RWPE1 (cell line): ENCODE results near the gene JPT1.
A peak's percentile ranks its signal among the peaks of the same experiment; 100 is the strongest.

Experiments
- CTCF ChIA-PET: fragments of 350-600 bp; sonication (Branson Sonifier 250); formaldehyde crosslinking; extraction: SDS; loops from one replicate; lab custom pipeline; 2021; lab: Yijun Ruan, JAX
- POLR2A ChIA-PET: fragments of 400-600 bp; formaldehyde crosslinking; extraction: SDS; loops from one replicate; lab custom pipeline; 2020; ENCODE audit warnings: antibody characterized with exemption; ENCODE audit not compliant: low non-redundant PET; lab: Yijun Ruan, JAX
- DNase-seq: peaks from one replicate; pipeline ENCODE4 v3.0.0; 2012; ENCODE audit warnings: low spot score
- H3K27ac ChIP-seq: fragments of 450-650 bp; 2 replicates; pipeline ENCODE4 v1.5.1; 2017
- TF ChIP-seq, protein P1 (sequence below): fragments of 450-650 bp; conservative IDR thresholded peaks from 2 replicates; pipeline ENCODE4 v1.5.1; 2017; ENCODE audit warnings: low read depth, mild to moderate bottlenecking

Gene JPT1

DNA sequence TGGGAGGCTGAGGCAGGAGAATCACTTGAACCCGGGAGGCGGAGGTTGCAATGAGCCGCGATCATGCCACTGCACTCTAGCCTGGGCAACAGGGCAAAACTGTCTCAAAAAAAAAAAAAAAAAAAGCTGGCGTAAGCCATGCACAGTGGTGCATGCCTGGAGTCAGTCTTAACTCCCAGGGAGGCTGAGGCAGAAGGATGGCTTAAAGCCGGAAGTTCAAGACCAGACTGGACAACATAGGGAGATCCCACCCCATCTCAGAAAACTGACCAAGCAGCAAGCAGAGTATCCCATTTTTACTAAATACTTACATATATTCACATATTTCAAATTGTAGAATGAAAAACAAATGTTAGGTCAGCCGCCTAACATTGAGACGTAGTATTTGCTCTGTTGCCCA is 27.4 kb downstream of the JPT1 start:
- H3K27ac ChIP-seq: peak overlapping the region; percentile 100
- ChIA-PET CTCF (interaction anchor here (0.7 to 2.9 kb wide), 2 partner anchors 13 to 243 kb away, joined by 3 to 14 read pairs; no protein-coding TSS in a partner anchor), POLR2A (no interaction called here)
- DNase-seq: no peak
- TF ChIP-seq, protein P1, sequence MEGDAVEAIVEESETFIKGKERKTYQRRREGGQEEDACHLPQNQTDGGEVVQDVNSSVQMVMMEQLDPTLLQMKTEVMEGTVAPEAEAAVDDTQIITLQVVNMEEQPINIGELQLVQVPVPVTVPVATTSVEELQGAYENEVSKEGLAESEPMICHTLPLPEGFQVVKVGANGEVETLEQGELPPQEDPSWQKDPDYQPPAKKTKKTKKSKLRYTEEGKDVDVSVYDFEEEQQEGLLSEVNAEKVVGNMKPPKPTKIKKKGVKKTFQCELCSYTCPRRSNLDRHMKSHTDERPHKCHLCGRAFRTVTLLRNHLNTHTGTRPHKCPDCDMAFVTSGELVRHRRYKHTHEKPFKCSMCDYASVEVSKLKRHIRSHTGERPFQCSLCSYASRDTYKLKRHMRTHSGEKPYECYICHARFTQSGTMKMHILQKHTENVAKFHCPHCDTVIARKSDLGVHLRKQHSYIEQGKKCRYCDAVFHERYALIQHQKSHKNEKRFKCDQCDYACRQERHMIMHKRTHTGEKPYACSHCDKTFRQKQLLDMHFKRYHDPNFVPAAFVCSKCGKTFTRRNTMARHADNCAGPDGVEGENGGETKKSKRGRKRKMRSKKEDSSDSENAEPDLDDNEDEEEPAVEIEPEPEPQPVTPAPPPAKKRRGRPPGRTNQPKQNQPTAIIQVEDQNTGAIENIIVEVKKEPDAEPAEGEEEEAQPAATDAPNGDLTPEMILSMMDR: no peak

DNA sequence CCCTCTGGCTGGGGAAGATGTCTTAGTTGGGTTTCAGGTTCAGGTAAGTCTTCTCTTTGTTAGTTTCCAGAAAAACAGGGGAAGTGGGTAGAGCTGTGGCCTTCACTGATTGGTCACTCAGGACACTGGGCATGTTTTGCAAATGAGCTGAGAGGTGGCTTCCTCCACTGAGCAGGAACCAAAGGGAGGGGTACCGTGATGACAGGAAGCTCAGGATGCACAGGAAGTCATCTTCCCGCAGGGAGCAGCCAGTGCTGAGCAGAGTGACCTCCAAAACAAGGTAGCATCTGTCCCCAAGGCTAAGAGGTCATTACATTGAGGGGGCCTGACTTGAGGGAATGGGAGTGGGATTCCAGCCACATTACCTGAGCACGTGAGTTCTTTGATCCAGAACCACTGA is 28.3 kb downstream of the JPT1 start:
- CTCF ChIA-PET: interaction anchor here (0.7 kb wide), 1 partner anchor 12 kb away, joined by 3 read pairs; no protein-coding TSS in a partner anchor
- POLR2A ChIA-PET: no interaction called here
- peak overlapping the region; percentile 100 for H3K27ac ChIP-seq
- TF ChIP-seq, protein P1: no peak
- DNase-seq: no peak

DNA sequence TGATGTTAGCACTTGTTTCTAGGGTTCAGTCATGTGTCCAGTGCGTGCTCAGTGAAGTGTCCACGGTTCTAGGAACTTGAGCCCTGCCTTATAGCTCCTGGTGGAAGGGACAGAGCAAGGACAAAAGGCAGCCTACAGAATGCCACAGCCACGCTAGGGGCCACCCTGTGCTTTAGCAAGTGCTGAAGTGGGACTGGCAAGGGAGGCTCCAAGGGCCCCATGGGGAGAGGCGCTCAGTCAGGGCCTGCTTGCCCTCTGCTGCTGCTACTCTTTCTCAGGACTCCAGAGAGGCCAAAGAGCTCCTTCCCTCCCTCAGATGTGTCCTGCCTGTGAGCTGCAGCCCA is 29.5 kb downstream of the JPT1 start:
- H3K27ac ChIP-seq: peak overlapping the region; percentile 100
- TF ChIP-seq, protein P1: no peak
- CTCF ChIA-PET: interaction anchor here (1.1 to 3.4 kb wide), 2 partner anchors 10 to 11 kb away, joined by 3 to 23 read pairs; no protein-coding TSS in a partner anchor
- no peak for DNase-seq
- POLR2A ChIA-PET: interaction anchor here (1.1 kb wide), 1 partner anchor 37 kb away, joined by 4 read pairs; the partner anchor contains the start of gene SLC16A5

DNA sequence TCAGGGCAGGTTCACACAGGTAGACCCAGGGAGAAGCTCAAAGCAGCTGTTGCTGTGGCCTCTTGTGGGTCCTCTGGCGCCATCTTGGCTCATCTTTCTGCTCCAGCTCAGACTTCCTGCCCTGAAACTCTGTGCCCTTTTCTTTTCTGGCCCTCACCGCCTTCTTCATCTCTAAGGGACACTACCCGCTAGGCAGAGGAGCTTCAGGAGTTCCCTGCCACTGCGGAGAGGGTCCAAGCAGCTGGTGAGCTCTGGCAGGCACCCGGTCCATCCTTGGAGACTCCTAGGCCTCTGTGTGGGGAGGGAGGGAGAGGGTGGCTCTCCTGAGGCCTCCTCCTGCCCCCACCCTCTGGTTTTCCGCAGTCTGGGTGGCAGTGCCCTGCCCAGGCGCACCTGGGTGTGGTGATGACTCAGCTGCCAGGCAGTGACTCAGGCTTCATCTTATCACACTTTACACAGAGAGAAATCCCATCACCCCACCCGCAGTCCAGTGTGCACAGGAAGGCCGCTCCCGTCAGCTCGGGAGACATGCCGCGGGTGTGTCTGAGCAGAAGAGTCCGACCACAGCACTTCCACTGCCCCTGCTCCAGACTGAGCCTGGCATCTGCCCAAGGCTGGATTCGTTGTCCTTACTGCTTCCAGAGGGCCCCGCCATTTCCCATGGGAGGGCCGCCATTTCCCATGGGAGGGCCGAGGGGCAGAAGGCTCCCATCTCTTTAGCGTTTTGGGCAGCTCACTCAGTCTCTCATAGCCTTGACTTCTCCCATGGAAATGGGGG is 30.1 kb downstream of the JPT1 start:
- POLR2A ChIA-PET: interaction anchor here (0.9 to 1.1 kb wide), 2 partner anchors 30 to 36 kb away, joined by 3 to 4 read pairs; partner anchors contain the start of genes JPT1 and SLC16A5
- peak; percentile 96 for DNase-seq
- TF ChIP-seq, protein P1: no peak
- H3K27ac ChIP-seq: peak overlapping the region; percentile 100
- CTCF ChIA-PET: interaction anchor here (1.0 to 3.4 kb wide), 3 partner anchors 10 to 77 kb away, joined by 3 to 23 read pairs (median 4); no protein-coding TSS in a partner anchor

DNA sequence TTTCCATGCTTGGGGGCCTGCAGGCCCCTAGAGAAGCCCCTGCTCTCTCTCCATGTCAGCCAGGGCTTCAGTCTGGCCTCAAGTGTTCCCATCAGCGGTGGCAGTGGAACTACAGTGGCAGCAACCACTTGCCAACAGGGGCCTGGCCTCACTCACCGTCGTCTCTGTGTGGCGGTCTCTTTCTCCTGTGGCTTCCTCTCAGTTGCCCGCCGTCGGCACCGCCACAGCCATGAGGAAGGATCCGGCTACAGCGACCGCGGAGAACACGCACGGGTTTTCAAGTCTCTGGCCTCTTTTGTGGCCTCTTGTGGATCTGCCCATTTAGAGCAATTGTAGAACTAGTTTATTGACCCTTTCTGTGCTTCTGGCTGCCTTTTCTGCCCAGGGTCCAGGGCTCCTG is 36.0 kb downstream of the JPT1 start:
- H3K27ac ChIP-seq: peak overlapping the region; percentile 39
- ChIA-PET POLR2A (interaction anchor here (0.6 kb wide), 1 partner anchor 55 kb away, joined by 3 read pairs; no protein-coding TSS in a partner anchor), CTCF (interaction anchor here (0.6 kb wide), 2 partner anchors 26 to 49 kb away, joined by 4 to 6 read pairs; no protein-coding TSS in a partner anchor)
- no peak for DNase-seq
- TF ChIP-seq, protein P1: no peak

DNA sequence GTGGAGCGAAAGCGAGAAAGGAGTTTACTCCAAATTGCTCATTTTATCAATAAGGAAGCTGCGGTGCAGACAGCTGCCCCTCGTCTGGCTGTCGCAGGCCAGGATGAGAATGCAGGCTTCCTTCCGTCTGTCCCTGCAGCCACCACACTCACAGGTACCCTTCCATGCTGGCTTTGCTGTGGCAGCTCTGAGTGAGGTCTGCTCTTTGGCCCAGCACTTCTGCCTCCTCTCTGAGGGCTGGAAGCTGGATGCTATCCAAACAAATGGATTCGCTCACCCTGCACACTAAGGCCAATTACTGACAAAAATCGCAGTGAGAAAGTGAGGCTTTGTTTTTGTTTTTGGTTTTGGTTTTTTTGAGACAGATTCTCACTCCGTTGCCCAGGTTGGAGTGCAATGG is 37.6 kb downstream of the JPT1 start:
- TF ChIP-seq, protein P1: no peak
- H3K27ac ChIP-seq: peak overlapping the region; percentile 83
- DNase-seq: no peak
- CTCF ChIA-PET: interaction anchor here (0.7 kb wide), 1 partner anchor 85 kb away, joined by 5 read pairs; no protein-coding TSS in a partner anchor
- POLR2A ChIA-PET: interaction anchor here (1.2 kb wide), 1 partner anchor 15 kb away, joined by 5 read pairs; the partner anchor contains the start of gene NT5C
